NCI-H446 treated with DMSO at 0.1 percent for 48 hours (cell line): Measurements from ENCODE around the gene SCAMP5.

Source experiments
- DNase-seq: peaks from one replicate; lab custom pipeline; 2025; lab: John Stamatoyannopoulos, UW

SCAMP5 gene

DNA sequence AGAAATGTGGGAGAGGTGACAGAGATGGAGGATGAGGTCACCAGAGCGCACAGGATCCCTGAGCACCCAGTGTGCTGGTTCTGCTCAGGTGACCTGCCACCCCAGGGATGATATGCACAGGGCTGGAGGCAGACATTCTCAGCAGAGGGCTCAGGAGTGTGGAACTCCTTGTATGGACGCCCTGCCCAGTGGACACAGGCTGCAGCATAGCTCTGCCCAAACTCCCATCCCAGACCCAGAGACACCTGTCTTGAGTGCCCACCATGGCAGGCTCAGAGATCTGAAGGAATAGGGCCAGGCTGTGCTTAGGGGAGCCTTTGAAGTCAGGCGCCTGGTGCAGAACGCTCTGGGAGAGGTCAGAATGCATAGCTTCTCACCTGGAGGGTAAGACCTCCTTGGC lies 75.3 kb downstream of the SCAMP5 start:
- no peak for DNase-seq
